NOMO-1 (cell line): Measurements from ENCODE around the gene NUCB2.
"Not testable (repeated sequence)": the region's sequence is repeated elsewhere in the genome, so short reads cannot be mapped to it uniquely, and the experiment has no call there.

ENCODE experiments used
- DNase-seq, 2 experiments: peaks; one replicate each; lab custom pipeline; 2025; ENCODE audit not compliant: unreplicated experiment in 2 of 2; lab: John Stamatoyannopoulos, UW

The NUCB2 gene

GRCh38 chr11:17276236-17277023, at the start of gene NUCB2:
Gene NUCB2 (plus strand): TSS chr11:17276739. CDS start chr11:17295324, 18,585 bp downstream.
- DNase-seq: peak; percentile 92 to 97

DNA sequence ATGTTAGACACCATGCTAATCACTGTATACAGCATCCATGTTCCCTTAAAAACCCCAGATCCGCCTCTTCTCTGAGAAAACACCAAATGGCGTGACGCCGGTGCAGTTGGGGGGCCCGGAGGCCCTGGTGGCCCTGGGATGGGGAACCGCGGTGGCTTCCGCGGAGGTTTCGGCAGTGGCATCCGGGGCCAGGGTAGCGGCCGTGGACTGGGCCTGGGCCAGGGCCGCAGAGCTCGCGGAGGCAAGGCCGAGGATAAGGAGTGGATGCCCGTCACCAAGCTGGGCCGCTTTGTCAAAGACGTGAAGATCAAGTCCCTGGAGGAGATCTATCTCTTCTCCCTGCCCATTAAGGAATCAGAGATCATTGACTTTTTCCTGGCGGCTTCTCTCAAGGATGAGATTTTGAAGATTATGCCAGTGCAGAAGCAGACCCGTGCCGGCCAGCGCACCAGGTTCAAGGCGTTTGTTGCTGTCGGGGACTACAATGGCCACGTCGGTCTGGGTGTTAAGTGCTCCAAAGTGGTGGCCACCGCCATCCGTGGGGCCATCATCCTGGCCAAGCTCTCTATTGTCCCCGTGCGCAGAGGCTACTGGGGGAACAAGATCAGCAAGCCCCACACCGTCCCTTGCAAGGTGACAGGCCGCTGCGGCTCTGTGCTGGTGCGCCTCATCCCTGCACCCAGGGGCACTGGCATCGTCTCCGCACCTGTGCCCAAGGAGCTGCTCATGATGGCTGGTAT, 48.2 kb upstream of the NUCB2 start:
- DNase-seq: not testable (repeated sequence)

GRCh38 chr11:17229481-17230152, 46.9 kb upstream of the NUCB2 start:
- no peak for DNase-seq

GRCh38 chr11:17230867-17231851, 45.4 kb upstream of the NUCB2 start:
- peak; percentile 60 to 81 for DNase-seq

DNA sequence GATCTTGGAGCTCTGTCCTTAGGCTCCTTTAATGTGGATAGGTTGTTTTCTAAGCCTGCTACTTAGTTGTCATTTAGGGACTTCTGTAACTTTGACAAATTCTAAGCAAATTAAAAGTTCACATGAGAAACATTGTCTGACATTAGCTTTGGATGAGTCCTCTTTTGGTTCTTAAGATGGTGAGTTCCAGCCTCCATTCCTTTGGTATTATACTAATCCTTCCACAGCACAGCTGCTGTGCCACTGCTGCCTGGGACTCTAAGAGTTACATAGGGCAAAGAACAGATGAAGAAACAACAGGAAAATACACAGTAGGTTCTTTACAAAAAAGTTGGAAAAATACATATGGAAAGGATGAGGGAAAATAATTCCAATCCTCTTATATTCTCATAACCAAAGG, 43.4 kb upstream of the NUCB2 start:
- no peak for DNase-seq

DNA sequence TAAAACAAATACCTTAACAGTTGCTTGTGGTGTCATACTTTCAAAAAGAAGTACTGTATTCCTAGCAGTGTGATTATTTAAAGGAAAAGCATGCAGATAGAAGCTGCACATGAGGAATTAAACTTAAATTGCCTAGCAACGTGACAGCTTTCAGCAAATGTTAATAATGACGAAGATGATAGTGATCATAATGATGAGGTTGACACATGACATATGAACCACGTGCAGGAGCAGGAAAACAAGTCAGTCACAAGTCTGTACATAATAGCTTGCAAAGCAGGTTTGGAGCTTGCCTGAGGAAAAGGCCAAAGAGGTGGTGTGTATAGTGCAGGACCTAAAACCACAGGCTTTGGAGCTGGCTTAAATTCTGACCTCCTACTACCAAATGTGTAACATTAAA, 38.2 kb upstream of the NUCB2 start:
- no peak for DNase-seq

- not testable (repeated sequence) for DNase-seq
Observed at GRCh38 chr11:17239927-17240326, 36.6 kb upstream of the NUCB2 start.

GRCh38 chr11:17240780-17241179, 35.8 kb upstream of the NUCB2 start:
- DNase-seq: no peak

GRCh38 chr11:17242954-17243353, 33.6 kb upstream of the NUCB2 start:
- not testable (repeated sequence) for DNase-seq

GRCh38 chr11:17244046-17244445, 32.5 kb upstream of the NUCB2 start:
- peak; percentile 14 to 67 for DNase-seq

DNA sequence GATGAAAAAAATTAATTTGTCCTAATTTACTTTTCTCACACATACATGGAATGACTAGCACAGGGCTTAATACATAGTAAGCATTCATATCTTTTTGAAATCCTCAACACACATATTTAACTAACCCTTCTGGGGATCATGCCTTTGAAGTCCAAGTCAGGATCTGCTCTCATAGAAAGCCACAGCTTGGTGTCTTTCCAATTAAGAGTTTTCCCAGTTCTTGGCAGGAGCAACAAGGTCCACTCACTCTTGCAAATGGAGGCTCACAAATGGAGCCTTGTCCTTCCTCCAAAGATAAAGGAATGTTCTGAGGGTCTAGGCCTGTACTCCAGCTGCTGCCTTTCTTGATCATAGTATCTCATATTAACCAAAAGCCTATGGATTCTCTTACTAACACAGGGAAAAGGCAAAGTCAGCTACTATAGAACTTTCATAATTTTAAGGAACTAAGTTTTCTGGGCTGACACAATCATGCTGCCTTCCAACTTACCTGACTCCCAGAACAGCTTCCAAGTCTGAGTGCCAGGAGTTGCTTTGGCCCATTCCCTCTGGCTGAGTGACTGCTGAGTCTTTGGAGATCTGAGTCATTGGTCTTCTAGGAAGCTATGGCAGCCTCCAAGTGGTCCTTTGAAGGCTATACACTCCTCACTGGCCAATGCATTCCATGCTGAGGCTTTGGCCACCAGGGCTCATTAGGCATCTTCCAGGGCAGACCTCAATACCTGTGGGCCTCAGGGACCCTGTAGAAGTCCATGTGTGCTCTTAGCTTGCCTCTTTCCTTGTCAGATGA, 25.8 kb upstream of the NUCB2 start:
- DNase-seq: no peak

DNA sequence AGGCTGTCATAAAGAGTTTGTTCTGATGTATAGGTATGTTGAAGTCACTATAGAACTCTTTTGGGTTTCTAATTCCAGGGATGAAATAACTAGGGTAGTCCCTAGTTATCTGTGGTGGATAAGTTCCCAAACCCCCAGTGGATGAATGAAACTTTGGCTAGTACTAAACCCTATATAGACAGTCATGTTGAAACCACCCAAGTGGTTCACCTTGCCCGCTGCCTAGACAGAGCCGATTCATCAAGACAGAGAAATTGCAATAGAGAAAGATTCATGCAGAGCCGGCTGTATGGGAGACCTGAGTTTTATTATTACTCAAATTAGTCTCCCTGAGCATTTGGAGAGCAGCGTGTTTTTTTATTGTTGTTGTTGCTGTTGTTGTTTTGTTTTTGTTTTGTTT, 23.8 kb upstream of the NUCB2 start:
- no peak for DNase-seq

DNA sequence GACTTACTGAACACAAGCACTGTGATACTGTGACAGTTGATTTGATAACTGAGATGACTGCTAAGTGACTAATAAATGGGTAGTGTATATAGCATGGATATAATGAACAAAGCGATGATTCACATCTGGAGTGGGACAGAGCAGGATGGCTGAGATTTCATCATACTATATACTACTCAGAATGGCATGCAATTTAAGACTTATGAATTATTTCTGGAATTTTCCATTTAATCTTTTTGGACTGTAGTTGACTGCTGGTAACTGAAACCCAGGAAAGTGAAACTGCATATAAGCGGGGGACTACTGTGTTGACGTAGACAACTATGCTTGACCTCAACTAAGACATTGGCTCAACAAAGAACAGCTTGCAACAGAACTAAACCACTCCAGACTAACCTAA, 20.0 kb upstream of the NUCB2 start:
- DNase-seq: no peak

DNA sequence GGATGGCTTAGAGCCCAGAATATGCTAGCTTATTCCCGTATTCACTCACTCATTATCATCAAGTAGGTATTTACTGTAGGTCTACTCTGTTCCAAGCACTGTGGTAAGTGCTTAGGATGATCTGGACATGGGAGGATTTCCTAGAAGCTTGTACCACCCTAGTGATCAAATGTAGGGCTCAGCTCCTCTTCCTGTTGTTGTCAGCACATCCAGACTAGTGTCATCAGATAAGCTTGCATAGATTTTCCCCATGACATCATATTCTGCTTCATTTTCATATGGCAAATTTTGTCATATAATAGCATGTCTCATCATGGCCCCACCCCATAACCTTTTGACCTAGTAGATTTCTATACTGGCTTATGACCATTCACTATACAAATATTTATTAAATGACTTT, 19.3 kb upstream of the NUCB2 start:
- no peak for DNase-seq

DNA sequence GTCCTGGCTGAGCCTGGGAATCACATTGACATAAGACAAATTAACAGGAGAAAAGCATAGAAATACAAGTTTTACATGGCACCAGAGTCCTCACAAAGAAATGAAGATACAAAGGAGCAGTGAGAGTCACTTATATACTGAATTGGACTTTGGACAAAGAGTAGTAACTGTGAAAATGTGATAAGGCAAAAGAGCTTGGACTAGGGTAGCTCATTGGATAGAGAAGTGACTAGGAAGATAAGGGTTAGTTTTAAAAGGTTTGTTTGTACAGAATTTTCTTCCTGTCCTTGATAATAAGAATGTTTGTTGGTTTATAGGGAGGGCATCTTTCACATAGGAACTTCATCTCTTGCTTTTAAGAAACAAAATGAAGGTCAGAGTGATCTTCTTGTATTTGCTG, 17.9 kb upstream of the NUCB2 start:
- no peak for DNase-seq

GRCh38 chr11:17259519-17259918, 17.0 kb upstream of the NUCB2 start:
- no peak for DNase-seq

- no peak for DNase-seq
Observed at GRCh38 chr11:17260020-17260419, 16.5 kb upstream of the NUCB2 start.

DNA sequence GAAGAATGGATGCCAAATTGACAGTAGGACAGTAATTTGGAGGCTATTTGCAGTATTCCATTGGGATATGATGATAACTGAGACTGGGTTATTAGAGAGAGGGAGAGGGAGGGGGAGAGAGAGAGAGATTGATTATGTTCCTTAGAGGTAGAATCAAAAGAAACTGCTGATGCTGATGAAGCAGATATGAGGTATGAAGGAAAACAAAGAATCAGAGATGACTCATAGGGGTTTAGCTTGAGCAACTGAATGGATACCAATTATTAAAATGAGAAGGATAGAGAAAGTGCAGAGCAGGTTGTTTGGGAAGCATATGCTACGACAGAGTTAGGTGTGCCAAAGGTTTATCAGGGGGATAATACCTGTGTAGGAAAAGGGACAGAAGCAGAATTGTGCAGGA, 12.8 kb upstream of the NUCB2 start:
- no peak for DNase-seq

DNA sequence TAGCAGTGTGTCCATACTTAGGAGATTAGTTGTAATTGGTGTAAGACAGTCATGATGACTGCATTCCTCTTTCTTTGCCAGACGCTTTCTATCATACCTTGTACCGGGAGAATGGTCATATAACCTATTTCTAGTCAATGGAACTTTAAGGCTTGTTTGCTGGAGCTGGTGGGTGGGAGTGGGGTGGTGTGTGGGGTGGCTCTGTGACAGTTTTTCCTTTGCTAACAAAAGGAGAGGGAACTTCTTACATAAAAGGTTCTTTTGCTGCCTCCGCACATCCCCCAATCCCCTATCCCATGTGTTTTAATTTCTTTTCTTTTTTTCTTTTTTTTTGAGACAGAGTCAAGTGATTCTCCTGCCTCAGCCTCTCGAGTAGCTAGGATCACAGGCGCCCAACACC, 9.8 kb upstream of the NUCB2 start:
- no peak for DNase-seq

DNA sequence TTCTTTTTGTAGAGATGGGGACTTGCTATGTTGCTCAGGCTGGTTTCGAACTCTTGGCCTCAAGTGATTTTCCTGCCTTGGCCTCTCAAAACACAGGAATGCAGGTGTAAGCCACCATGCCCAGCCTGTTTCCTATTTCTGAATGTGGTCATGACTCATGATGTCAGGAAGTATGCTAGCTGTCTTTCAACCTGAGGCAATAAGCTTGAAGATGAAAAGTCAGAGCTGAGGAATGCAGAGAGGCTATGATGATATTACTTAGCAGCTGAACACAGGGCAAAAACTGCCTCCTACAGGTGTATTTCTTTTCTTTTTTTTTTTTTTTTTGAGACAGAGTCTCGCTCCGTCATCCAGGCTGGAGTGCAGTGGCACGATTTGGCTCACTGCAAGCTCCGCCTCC, 9.0 kb upstream of the NUCB2 start:
- DNase-seq: peak in 1 of 2 experiments; percentile 42
